Mesenchymal stem cell (in vitro differentiated cells and primary cell): ENCODE data around the gene SYT7.

Experiments used
- DNase-seq: peaks from one replicate; pipeline ENCODE4 v3.0.0-alpha.2; 2013
- H2AFZ ChIP-seq: one replicate; pipeline ENCODE4 v1.6.1; 2013; ENCODE audit warnings: low read depth, mild to moderate bottlenecking, control low read depth, inconsistent platforms, low read length, moderate library complexity
- H2AK5ac ChIP-seq: 2 replicates; pipeline ENCODE4 v1.6.1; 2013; ENCODE audit warnings: low read length, moderate library complexity, mild to moderate bottlenecking, inconsistent platforms; ENCODE audit not compliant: severe bottlenecking
- H2BK120ac ChIP-seq: one replicate; pipeline ENCODE4 v1.6.1; 2013; ENCODE audit warnings: low read depth, mild to moderate bottlenecking, inconsistent platforms, low read length, moderate library complexity
- H2BK12ac ChIP-seq, 2 experiments: one replicate each; pipeline ENCODE4 v1.6.1; 2013; ENCODE audit warnings: inconsistent platforms in 2 of 2, low read length in 2 of 2, mild to moderate bottlenecking in 2 of 2, moderate library complexity in 2 of 2, control low read depth in 1 of 2
- H2BK15ac ChIP-seq: one replicate; pipeline ENCODE4 v1.6.1; 2013; ENCODE audit warnings: mild to moderate bottlenecking, low read depth, inconsistent platforms; ENCODE audit not compliant: poor library complexity, severe bottlenecking
- H2BK5ac ChIP-seq: 2 replicates; pipeline ENCODE4 v1.6.1; 2013; ENCODE audit warnings: low read depth, mild to moderate bottlenecking, low read length, control low read depth, inconsistent platforms; ENCODE audit not compliant: poor library complexity, severe bottlenecking
- H3K14ac ChIP-seq, 2 experiments: one replicate each; pipeline ENCODE4 v1.6.1; 2013; ENCODE audit warnings: inconsistent platforms in 2 of 2, low read length in 2 of 2, control low read depth in 1 of 2, mild to moderate bottlenecking in 1 of 2, moderate library complexity in 1 of 2
- H3K18ac ChIP-seq, 2 experiments: one replicate each; pipeline ENCODE4 v1.6.1; 2013; ENCODE audit warnings: inconsistent platforms in 2 of 2, low read length in 2 of 2, control low read depth in 1 of 2, low read depth in 1 of 2, mild to moderate bottlenecking in 1 of 2
- H3K23ac ChIP-seq, 2 experiments: one replicate each; pipeline ENCODE4 v1.6.1; 2013; ENCODE audit warnings: inconsistent platforms in 2 of 2, low read length in 2 of 2, mild to moderate bottlenecking in 2 of 2, moderate library complexity in 2 of 2, control low read depth in 1 of 2
- H3K27ac ChIP-seq: 2 replicates; pipeline ENCODE4 v1.5.1; 2013; ENCODE audit warnings: mild to moderate bottlenecking, moderate library complexity, low read length, control low read depth, inconsistent platforms; ENCODE audit not compliant: poor library complexity, severe bottlenecking
- H3K27me3 ChIP-seq, 2 experiments: 2 replicates each; pipeline versions ENCODE4 v1.6.1 to v1.7.0; 2013; ENCODE audit warnings: low read length in 2 of 2, mild to moderate bottlenecking in 2 of 2, moderate library complexity in 2 of 2, control low read depth in 1 of 2, inconsistent platforms in 1 of 2; ENCODE audit not compliant: control insufficient read depth in 1 of 2, insufficient read depth in 1 of 2
- H3K36me3 ChIP-seq, 2 experiments: 2 replicates each; pipeline versions ENCODE4 v1.6.1 to v1.7.0; 2013; ENCODE audit warnings: low read length in 2 of 2, control low read depth in 1 of 2, inconsistent platforms in 1 of 2, low read depth in 1 of 2, mild to moderate bottlenecking in 1 of 2; ENCODE audit not compliant: insufficient read depth in 2 of 2, control insufficient read depth in 1 of 2
- H3K4ac ChIP-seq, 2 experiments: one replicate each; pipeline ENCODE4 v1.6.1; 2013; ENCODE audit warnings: inconsistent platforms in 2 of 2, low read length in 2 of 2, mild to moderate bottlenecking in 2 of 2, moderate library complexity in 2 of 2, control low read depth in 1 of 2, low read depth in 1 of 2
- H3K4me1 ChIP-seq: 2 replicates; pipeline ENCODE4 v1.6.1; 2013; ENCODE audit warnings: low read depth, low read length, control low read depth; ENCODE audit not compliant: control insufficient read depth, insufficient read depth
- H3K4me2 ChIP-seq: 2 replicates; pipeline ENCODE4 v1.6.1; 2013; ENCODE audit warnings: low read length, mild to moderate bottlenecking, inconsistent platforms; ENCODE audit not compliant: poor library complexity, severe bottlenecking
- H3K4me3 ChIP-seq, 2 experiments: 2 replicates each; pipeline versions ENCODE4 v1.5.1 to v1.7.0; 2013; ENCODE audit warnings: low read length in 2 of 2, mild to moderate bottlenecking in 2 of 2, control low read depth in 1 of 2, low read depth in 1 of 2; ENCODE audit not compliant: insufficient read depth in 1 of 2
- H3K79me1 ChIP-seq: replicated peaks from 2 replicates; pipeline ENCODE4 v1.6.1; 2013; ENCODE audit warnings: mild to moderate bottlenecking, control low read depth, low read length, inconsistent platforms; ENCODE audit not compliant: poor library complexity, severe bottlenecking
- H3K9ac ChIP-seq: 2 replicates; pipeline ENCODE4 v1.7.0; 2013; ENCODE audit warnings: mild to moderate bottlenecking, low read length, moderate library complexity
- H3K9me3 ChIP-seq: 2 replicates; pipeline ENCODE4 v1.7.0; 2013; ENCODE audit warnings: mild to moderate bottlenecking, low read length; ENCODE audit not compliant: control insufficient read depth
- H4K8ac ChIP-seq: one replicate; pipeline ENCODE4 v1.6.1; 2013; ENCODE audit warnings: inconsistent platforms, mild to moderate bottlenecking, low read length, moderate library complexity
- H4K91ac ChIP-seq: one replicate; pipeline ENCODE4 v1.6.1; 2013; ENCODE audit warnings: mild to moderate bottlenecking, low read length, inconsistent platforms
- WGBS: methylation state at CpG from one replicate; pipeline ENCODE4 v1.1.7; 2013; ENCODE audit warnings: mixed read lengths; 5-methylcytosine and 5-hydroxymethylcytosine counted together

Gene SYT7

GRCh38 chr11:61611309-61611708 is 30.4 kb upstream of the SYT7 start:
- H3K9me3 ChIP-seq: peaks cover 3% of the 10 kb centered on the region
- peaks cover 8 to 67% of the 10 kb centered on the region in 2 experiments for H3K27me3 ChIP-seq
- H2BK5ac ChIP-seq: no peak overlapping the region
- H4K91ac ChIP-seq: no peak overlapping the region
- 72% methylated on average over 8 of the region's 8 CpGs for WGBS
- H2BK12ac ChIP-seq: no peak overlapping the region
- H3K4ac ChIP-seq: no peak overlapping the region
- H4K8ac ChIP-seq: no peak overlapping the region
- no peak overlapping the region for H3K23ac ChIP-seq
- H2BK15ac ChIP-seq: no peak overlapping the region
- H3K36me3 ChIP-seq: no peaks in the 10 kb centered on the region
- H2AFZ ChIP-seq: no peak overlapping the region
- H3K4me3 ChIP-seq: no peak overlapping the region
- H3K4me1 ChIP-seq: no peaks in the 10 kb centered on the region
- H2BK120ac ChIP-seq: no peak overlapping the region
- no peak overlapping the region for H3K9ac ChIP-seq
- H3K14ac ChIP-seq: no peak overlapping the region
- H3K4me2 ChIP-seq: no peak overlapping the region
- H3K27ac ChIP-seq: no peak overlapping the region
- H2AK5ac ChIP-seq: no peak overlapping the region
- no peak for DNase-seq
- no peaks in the 10 kb centered on the region for H3K79me1 ChIP-seq
- no peak overlapping the region for H3K18ac ChIP-seq

- Histone ChIP-seq H3K23ac (no peak overlapping the region), H3K4me2 (no peak overlapping the region), H2BK5ac (no peak overlapping the region), H3K79me1 (no peaks in the 10 kb centered on the region), H2AK5ac (no peak overlapping the region), H2BK12ac (no peak overlapping the region), H3K9me3 (peaks cover 3% of the 10 kb centered on the region), H3K14ac (no peak overlapping the region), H3K36me3 (no peaks in the 10 kb centered on the region), H2BK120ac (no peak overlapping the region), H4K91ac (no peak overlapping the region), H3K4ac (no peak overlapping the region), H4K8ac (no peak overlapping the region), H3K18ac (no peak overlapping the region), H3K27ac (no peak overlapping the region), H3K4me3 (no peak overlapping the region), H2BK15ac (no peak overlapping the region), H3K4me1 (no peaks in the 10 kb centered on the region), H3K27me3 (peaks cover 8 to 71% of the 10 kb centered on the region in 2 experiments), H3K9ac (no peak overlapping the region), H2AFZ (no peak overlapping the region)
- DNase-seq: no peak
- 85% methylated on average over 9 of the region's 9 CpGs for WGBS
These were observed 30.0 kb upstream of the SYT7 start for GRCh38 chr11:61610905-61611304.

GRCh38 chr11:61609980-61610366 is 29.1 kb upstream of the SYT7 start:
- H3K9me3 ChIP-seq: peaks cover 3% of the 10 kb centered on the region
- no peak overlapping the region for H2AK5ac ChIP-seq
- H2AFZ ChIP-seq: no peak overlapping the region
- 52% methylated on average over 8 of the region's 8 CpGs for WGBS
- no peak overlapping the region for H3K18ac ChIP-seq
- H3K4ac ChIP-seq: no peak overlapping the region
- H3K4me2 ChIP-seq: no peak overlapping the region
- H3K27me3 ChIP-seq: peaks cover 8 to 77% of the 10 kb centered on the region in 2 experiments
- no peak overlapping the region for H2BK120ac ChIP-seq
- H3K27ac ChIP-seq: no peak overlapping the region
- no peak overlapping the region for H4K91ac ChIP-seq
- H4K8ac ChIP-seq: no peak overlapping the region
- H3K36me3 ChIP-seq: no peaks in the 10 kb centered on the region
- H3K23ac ChIP-seq: no peak overlapping the region
- no peaks in the 10 kb centered on the region for H3K4me1 ChIP-seq
- no peak overlapping the region for H3K4me3 ChIP-seq
- H3K79me1 ChIP-seq: no peaks in the 10 kb centered on the region
- no peak overlapping the region for H2BK15ac ChIP-seq
- no peak overlapping the region for H3K9ac ChIP-seq
- no peak overlapping the region for H3K14ac ChIP-seq
- H2BK5ac ChIP-seq: no peak overlapping the region
- H2BK12ac ChIP-seq: no peak overlapping the region
- no peak for DNase-seq

GRCh38 chr11:61609000-61609979 is 28.4 kb upstream of the SYT7 start:
- no peak overlapping the region for H4K91ac ChIP-seq
- H3K27ac ChIP-seq: no peak overlapping the region
- H3K9ac ChIP-seq: no peak overlapping the region
- H3K36me3 ChIP-seq: no peaks in the 10 kb centered on the region
- DNase-seq: no peak
- no peak overlapping the region for H2BK12ac ChIP-seq
- H2BK5ac ChIP-seq: no peak overlapping the region
- H3K4me1 ChIP-seq: no peaks in the 10 kb centered on the region
- peaks cover 3% of the 10 kb centered on the region for H3K9me3 ChIP-seq
- no peak overlapping the region for H3K4ac ChIP-seq
- H2AK5ac ChIP-seq: no peak overlapping the region
- H3K4me3 ChIP-seq: no peak overlapping the region
- H3K18ac ChIP-seq: no peak overlapping the region
- peaks cover 8 to 77% of the 10 kb centered on the region in 2 experiments for H3K27me3 ChIP-seq
- H3K23ac ChIP-seq: no peak overlapping the region
- no peak overlapping the region for H3K14ac ChIP-seq
- H2BK120ac ChIP-seq: no peak overlapping the region
- no peak overlapping the region for H3K4me2 ChIP-seq
- no peak overlapping the region for H4K8ac ChIP-seq
- no peak overlapping the region for H2BK15ac ChIP-seq
- no peak overlapping the region for H2AFZ ChIP-seq
- 60% methylated on average over 22 of the region's 22 CpGs for WGBS
- no peaks in the 10 kb centered on the region for H3K79me1 ChIP-seq
